Jurkat, Clone E6-1 (cell line): Measurements from ENCODE around the gene UFD1.
"Not testable (repeated sequence)": the region's sequence is repeated elsewhere in the genome, so short reads cannot be mapped to it uniquely, and the experiment has no call there.

ENCODE experiments used
- DNase-seq: peaks from one replicate; pipeline ENCODE4 v3.0.0-alpha.2; 2011; ENCODE audit warnings: low read depth, low spot score
- H3K4me3 ChIP-seq: 2 replicates; pipeline ENCODE4 v1.5.1; 2011; ENCODE audit warnings: mild to moderate bottlenecking, low read length, control low read depth, moderate library complexity

The UFD1 gene

DNA sequence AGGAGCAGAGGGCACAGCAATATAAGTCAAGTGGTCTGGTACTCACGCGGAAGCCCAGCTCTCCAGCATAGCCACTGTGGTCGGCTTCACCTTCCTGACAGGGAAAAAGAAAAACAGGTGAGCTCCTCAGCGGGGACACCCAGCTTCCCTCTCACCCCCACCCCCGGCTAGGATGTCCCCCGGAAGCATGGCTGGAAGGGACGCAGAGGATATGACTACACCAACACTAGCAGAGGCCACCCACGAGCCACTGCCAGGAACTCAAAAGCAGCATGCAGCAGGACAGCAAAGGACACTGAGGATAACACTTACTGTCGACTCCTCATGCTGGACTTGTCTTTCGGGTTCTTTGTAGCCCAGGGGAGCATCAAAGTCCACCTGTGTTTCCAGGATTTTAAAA is 22.5 kb downstream of the UFD1 start:
- H3K4me3 ChIP-seq: no peak overlapping the region
- no peak for DNase-seq

DNA sequence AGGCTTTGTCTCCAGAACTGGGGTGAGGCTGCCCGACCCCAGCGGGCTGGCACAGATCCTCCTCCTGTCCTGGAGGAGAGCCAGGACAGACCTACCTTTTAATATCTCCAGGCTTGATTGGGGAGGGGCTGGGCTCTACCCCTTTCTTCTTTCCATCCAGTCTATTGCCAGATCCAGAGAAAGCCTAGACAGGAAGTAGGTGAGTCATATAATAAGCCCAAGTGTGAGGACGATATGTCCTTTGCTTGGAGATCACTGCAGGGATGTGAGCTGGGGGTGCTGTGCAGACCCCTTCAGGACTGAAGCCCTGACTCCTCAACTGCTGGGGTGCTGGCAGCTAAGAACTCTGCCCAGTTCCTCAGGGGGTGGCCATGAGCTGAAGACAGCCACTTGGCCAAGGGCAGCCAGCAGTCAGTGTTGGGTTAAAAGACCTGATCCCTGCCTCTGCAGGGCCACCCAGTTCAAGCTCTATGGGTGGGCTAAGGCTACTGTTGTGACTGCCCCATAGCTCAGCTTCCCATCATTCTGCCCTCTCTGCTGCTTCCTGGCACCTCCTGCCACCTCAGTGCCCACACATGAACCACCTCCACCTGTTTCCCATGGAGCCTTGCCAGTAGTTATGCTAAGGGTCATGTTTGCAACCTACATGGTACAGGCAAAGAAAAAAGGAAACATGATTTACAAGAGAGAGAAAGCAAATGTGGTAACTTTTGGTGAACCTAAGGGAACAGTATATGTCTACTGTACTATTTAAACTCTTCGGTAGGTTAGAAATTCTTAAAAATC is 23.2 kb downstream of the UFD1 start:
- H3K4me3 ChIP-seq: no peak overlapping the region
- DNase-seq: no peak

DNA sequence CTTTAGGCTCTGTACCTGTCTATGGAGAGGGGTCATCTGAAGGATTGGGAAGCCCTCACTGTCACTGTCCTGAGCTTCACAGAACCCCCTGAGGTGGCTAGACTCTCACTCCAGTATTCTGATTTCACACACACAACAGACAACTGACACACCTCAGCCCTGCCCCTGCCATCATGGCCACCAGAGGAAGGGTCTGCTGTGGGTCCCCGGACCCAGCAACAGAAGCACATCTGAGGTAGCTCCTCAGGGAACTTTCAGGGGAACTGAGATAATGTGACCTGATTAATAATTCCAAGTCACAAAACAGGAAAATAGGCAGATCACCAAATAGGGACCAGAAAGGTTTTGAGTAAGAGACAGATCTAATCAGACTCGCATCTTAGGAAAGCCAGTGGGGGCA is 24.0 kb downstream of the UFD1 start:
- no peak for DNase-seq
- H3K4me3 ChIP-seq: no peak overlapping the region

DNA sequence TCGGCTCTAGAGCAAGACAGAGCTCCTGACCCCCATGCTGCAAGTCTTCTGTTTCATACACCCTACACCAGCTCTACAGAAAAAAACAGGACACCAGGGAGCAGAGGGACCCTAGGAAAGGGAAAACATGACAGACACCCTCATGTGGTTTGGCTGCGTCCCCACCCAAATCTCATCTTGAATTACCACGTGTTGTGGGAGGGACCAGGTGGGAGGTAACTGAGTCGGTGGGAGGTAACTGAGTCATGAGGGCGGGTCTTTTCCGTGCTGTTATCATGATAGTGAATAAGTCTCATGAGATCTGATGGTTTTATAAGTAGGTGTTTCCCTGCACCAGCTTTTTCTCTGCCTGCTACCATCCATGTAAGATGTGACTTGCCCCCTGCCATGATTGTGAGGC is 24.8 kb downstream of the UFD1 start:
- H3K4me3 ChIP-seq: no peak overlapping the region
- DNase-seq: no peak

DNA sequence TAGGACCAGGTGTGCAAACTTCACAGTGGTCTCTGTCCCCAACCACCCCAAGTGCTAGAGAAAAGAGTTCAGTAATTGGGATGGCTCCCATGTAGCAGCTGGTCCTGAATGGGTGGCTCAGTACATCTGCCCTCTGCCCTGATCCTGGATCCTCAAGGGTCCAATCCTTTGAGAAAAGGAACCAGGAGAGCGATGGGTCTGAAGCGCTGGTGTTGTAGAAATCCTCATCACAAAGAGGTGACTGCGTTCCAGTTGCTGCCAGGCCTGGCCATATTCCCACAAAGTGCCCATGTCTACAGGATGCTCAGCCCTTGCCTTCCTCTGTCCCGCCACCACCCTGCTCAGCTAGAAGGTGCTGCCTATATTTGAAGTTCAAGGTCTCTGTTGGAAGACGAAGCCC is 25.3 kb downstream of the UFD1 start:
- no peak for DNase-seq
- no peak overlapping the region for H3K4me3 ChIP-seq

DNA sequence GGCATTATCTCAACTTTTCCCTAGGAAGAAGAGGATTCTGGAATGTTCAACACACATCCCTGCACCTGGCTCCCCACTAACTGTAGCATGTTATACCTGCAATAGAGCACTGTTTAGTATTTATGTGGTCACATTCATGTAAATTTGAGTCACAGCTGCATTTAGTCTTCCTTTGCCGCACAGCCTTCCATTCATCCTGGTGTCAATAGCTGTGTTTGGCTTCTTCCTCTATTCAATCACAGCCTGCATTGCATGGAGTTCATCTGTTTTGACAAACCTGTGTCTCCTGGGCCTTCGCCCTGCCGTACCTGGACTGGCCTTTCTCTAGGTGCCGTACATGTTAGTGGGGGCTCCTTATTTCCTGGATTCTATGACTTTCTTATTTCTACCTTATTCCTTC is 27.4 kb downstream of the UFD1 start:
- H3K4me3 ChIP-seq: no peak overlapping the region
- no peak for DNase-seq

DNA sequence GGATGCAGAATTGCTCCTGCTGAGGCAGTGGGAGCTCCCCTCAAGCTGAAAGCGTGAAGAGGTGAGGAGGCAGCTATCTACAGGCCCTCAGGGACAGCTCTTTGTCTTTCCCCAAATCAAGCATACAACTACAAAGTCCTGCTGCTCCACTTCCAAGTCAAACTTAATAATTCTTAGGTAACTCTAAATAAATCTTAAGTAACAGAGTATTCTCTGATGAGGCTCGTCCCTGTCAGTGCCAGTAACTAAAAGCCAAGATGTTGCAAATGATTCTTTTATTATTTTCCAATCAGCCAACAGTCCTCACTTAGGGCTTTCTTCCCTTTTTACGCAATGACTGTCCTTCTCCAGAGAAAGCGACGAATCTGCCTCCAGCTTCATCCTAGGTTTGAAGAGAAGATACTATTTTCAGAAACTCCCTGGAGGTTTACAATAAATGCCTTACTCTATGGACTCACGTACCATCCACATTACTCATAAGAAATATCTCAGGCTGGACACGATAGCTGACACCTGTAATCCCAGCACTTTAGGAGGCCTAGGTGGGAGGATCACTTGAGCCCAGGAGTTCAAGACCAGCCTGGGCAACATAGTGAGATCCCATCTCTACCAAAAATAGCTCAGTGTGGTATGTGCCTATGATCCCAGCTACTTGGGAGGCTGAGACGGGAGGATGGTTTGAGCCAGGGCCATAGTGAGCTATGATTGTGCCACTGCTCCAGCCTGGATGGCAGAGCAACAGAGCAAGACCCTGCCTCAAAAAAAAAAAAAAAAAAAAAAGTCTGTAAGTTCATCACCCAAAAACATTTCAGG is 28.4 kb downstream of the UFD1 start:
- DNase-seq: no peak

DNA sequence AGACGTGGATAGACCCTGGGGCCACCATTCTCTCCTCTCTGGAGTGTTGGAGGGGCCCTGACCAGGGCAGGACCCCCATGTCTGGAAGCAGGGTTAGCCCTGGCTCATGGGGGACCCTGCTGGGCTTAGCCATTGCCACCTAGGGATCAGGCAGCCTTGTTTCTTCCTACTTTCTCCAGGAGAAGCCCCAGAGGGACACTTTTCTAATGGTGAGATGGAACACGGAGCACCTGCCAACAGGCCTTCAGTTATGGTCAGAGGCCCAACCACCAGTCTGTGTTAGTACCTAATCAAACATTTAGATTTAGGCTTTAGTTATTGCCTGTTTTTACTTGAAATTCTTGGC is 29.6 kb downstream of the UFD1 start:
- DNase-seq: no peak
- no peak overlapping the region for H3K4me3 ChIP-seq

More for the DNA sequence above, 28.4 kb downstream of the UFD1 start:
- no peak overlapping the region for H3K4me3 ChIP-seq

DNA sequence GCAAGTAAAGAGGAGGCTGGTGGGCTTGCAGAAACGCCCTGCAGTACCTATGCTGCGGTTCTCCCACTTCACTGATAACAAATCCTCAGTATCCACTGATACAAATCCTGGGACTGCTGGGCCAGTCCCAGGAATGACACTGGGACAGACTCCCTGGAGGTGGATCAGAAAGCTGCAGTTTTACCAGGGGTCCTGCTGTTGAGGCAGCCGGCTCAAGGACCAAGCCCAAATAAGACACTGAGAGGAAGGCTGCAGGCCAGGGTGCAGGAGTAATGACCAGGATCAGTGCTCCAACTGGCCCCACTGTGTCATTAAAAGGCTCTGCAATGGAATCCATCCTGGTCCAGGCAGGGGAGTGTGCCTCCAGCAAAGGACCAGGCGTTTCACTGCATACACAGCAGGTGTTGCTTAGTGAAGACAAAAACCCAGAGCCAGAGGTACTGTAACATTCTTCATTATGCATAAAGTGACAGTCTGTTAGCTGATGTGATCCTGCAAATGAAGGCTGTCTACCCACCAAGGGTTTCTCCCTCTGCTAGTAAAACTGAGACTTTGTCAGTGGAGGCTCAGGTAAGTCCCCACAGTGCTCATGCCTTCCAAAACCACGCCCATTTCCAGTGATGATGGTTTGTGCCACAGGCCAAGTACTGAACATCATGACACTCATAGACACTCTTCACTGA is 30.1 kb downstream of the UFD1 start:
- no peak for DNase-seq
- H3K4me3 ChIP-seq: peak overlapping the region; percentile 95

DNA sequence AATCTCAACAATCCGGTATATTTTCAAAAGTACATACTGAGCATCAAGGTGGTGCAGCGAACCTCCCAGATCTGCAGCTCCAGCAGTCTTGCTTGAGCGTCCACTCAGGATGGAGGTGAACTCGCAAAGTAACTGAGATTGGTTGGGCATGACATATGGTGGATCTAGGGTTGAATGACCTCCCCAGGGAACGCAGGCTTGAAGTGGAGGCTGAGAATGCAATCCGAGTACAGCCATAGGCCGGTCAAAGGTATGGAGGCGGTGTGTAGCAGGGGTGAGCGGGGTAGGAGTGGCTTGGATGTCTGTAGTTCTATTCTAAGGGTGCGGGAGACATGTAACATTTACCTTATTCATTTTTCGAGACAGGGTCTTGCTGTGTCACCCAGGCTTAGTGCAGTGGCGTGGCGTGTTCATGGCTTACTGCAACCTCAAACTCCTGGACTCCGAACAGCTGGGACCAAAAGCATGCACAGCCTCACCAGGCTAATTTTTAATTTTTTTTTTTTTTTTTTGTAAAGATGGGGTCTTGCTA is 30.9 kb downstream of the UFD1 start:
- peak overlapping the region; percentile 95 for H3K4me3 ChIP-seq
- DNase-seq: no peak

DNA sequence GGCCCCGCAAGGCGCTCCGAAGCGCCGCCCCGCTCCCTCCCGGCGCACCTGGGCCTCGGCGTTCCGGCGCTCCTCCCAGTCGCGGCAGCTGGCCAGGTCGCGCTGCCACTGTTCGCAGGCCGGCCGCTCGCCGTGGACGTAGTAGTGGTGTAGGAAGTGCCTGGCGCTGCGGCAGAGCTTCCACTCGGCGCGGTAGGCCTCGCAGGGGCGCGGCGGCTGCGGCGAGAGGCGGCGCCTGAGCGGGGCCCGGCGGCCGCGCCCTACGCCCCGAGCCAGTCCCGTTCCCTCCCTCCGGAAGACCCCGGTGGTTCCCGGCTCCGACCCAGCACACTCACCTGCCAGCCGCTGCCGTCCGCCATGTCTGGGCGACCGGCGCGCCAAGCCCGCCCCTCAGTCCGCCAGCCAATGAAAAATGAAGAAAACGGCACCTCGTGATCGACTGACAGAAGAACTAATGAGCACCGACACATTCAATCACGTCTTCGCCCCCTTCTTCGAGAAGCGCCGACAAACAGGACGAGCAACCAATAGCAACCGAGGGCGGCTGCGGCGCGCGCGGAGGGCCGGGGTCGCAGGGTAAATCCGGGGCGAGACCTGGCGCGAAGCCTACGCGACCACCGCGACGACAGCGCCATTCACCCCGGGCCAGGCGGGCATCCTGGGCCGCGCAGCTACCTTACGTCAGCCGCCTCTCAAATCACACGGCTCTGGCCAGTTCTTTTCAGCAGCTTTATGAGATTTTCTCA is 31.5 kb downstream of the UFD1 start, which contains the start of gene C22orf39:
C22orf39 (minus strand) TSS at position 382 of the 746 bp plus-strand sequence; CDS start at position 359, 23 bp downstream.
- peak within 1 kb of the TSS; percentile 95 for H3K4me3 ChIP-seq
- peak; percentile 94 for DNase-seq

DNA sequence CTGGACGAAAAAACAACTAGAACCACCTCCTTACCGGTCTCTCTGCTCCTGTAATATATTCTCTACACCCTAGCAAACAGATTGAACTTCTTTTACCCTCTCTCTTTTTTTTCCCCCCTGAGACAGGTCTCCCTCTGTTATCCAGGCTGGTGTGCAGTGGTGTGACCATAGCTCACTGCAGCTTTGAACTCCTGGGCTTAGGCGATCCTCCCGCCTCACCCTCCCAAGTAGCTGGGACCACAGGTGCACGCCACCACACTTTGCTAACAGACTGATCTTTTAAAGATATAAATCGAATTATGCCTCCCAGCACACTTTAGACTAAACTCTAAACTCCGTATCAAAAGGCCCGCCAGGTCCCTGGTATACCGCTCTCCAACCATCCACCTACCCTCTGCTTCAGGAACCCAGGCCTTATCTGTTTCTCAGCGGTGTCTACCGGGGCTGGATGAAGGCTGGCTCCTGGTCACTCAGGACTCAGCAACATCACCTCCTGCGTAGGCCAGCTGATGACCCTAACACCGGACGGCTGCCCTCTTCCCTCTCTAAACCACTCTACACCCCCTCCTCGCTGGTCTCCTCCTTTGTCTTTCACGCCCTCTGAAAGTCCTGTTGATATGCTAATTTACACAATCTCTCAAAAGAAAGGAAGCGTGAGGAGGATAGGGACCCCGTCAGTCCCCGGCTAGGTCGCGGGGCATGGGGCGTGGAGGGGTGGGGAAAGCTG is 32.2 kb downstream of the UFD1 start:
- no peak for DNase-seq
- peak overlapping the region; percentile 95 for H3K4me3 ChIP-seq

DNA sequence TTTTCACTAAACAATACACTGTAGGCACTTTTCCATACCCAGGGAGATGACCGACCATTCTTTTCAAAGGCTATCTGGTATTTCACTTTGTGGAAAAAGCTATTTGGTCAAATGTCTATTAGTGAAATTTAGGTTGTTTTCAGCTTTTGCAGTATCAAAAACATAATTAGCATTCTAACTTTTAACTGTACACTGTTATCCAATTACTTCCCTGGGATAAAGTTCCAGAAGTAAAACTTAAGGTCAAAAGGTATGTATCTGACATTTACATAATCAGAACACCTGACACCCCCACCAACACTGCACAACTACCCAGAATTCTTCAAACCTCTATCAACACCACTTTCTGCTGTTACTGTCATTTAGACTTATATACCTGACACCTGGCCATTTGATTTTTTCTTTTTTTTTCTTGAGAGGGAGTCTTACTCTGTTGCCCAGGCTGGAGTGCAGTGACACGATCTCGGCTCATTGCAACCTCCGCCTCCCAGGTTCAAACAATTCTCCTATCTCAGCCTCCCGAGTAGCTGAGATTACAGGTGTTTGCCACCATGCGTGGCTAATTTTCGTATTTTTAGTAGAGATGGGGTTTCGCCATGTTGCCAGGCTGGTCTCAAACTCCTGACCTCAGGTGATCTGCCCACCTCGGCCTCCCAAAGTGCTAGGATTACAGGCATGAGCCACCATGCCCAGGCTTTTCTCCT is 33.6 kb downstream of the UFD1 start:
- not testable (repeated sequence) for H3K4me3 ChIP-seq, DNase-seq

DNA sequence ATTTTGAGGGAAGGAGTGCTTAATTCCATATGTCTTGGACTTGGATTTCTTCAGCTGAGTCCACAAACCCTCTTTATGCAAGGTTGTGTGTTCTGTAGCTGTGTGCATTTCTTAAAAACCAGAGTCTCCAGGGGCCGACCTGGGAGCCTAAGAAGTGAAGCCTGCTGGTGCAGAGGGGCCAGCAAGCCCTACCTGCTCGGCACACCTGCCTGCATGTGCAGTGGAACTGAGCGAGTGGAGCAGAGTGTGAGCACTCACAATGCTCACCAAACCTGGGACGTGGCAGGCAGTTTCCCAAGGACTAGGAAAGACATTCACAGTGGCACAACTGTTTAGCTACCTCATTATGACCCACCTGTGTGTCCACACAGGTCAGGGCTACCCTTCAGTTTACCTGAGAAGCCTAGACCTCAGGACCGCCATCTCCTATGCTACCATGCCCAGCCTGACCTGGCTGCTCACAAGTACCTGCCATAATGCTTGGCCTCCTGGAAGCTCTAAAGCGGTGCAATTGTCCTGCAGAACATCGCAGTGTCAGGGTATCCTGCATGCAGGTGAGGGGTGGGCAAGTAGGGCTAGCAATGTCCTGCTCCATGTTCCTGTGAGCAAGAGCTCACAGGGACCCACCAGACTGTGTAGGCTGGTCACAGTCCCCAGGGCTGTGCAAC is 35.3 kb downstream of the UFD1 start:
- no peak for DNase-seq
- no peak overlapping the region for H3K4me3 ChIP-seq

DNA sequence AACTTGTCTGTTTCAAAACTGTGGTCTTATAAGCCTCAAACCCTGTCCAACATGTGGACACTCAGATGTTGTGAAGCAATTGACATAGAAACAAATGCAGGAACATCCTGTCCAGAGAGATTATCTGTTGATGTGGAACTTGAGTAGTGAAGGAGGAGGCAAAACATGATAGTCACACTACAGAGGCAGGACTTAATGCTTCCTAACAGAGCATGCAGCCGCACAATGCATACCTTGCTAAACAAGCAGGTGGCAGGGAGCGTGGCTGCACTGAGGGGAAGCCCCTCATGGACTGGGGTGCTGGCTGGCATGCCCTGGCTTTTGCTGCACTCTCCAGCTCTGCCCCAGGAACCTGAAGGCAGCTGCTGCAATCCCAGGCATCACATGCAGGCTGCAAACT is 36.8 kb downstream of the UFD1 start:
- no peak overlapping the region for H3K4me3 ChIP-seq
- DNase-seq: no peak

DNA sequence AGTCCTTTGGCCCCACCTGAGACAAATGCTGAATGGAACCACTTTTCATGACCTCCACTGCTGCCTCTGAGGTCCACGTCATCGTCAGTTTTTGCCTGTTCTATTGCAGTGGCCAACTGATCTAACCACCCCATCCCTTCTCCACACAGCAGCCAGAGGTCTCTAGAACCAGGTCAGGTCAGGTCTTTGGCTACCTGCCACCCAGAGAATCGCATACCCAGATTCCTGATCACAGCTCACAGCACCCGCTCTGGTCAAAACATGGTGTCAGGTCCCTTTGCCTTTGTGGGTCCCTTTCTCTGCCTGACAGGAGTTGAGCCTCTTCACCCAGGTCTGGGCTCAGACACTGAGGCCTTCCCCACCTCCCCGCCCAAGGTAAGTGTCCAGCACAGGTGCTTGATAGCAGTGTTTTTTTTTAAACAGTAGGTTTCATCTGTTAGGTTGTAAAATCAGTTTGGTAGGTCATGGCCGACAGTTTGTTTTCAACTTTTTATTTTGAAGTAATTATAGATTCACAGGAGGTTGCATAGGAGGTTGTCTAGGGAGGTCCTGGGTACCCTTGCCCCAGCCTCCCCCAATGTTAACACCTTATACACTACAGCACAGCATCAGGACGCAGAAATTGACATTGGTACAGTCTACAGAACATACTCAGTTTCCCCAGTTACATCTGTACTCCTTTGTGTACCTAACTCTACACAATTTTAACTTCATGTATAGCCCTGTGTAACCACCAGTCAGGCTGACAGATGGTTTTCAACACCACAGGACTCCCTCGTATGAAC is 38.4 kb downstream of the UFD1 start:
- H3K4me3 ChIP-seq: no peak overlapping the region
- no peak for DNase-seq

DNA sequence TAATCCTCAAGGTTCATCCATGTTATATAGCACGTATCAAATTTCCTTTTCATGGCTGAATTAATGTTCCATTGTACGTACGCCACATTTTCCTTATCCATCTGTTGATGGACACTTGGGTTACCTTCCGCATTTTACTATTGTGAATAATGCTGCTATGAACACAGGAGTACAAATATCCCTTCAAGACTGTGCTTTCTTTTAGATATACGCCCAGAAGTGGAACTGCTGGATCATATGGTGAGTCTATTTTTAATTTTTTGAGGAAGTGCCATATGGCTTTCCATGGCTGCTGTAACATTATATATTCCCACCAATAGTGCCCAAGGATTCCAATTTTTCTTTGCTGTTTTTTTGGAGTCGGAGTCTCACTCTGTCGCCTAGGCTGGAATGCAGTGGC is 40.7 kb downstream of the UFD1 start:
- no peak overlapping the region for H3K4me3 ChIP-seq
- no peak for DNase-seq
